HCT116 (cell line): ENCODE data around the gene NPHP3. TPM values are rescaled to one million over a fixed set of nuclear protein-coding genes. Genes with fewer than 3 reads are reported as not detected.

Experiments
- ATAC-seq: fragments of 200-7000 bp; cut with Tn5 transposase; 2 replicates; pipeline ENCODE4 v1.9.1; 2020; ENCODE audit warnings: mild to moderate bottlenecking, moderate library complexity
- BruUV-seq: library from RNA; stranded (reverse); fragments of 400-500 nt; replicated peaks from 2 replicates; lab custom pipeline; 2021; lab: Mats Ljungman, UMichigan
- CTCF ChIA-PET: fragments of 300-600 bp; sonication (Branson Sonifier 250); formaldehyde crosslinking; loops from one replicate; lab custom pipeline; 2021; ENCODE audit warnings: antibody characterized with exemption; lab: Charles Lee
- POLR2A ChIA-PET: fragments of 300-600, 350-600 bp; sonication (Branson Sonifier 250); formaldehyde crosslinking; loops from one replicate; lab custom pipeline; 2021; ENCODE audit warnings: antibody characterized with exemption; lab: Charles Lee
- RAD21 ChIA-PET, 2 experiments: fragments of 300-600 bp; sonication (Branson Sonifier 250); formaldehyde crosslinking; loops; one replicate each; lab custom pipeline; 2023; ENCODE audit warnings: low total read pairs in 2 of 2; ENCODE audit not compliant: uncharacterized antibody in 2 of 2, unreplicated experiment in 2 of 2, low non-redundant PET in 1 of 2; lab: Charles Lee
- DNase-seq: peaks from one replicate; pipeline ENCODE4 v3.0.0-alpha.2; 2010; ENCODE audit warnings: low read depth, low spot score
- H2AFZ ChIP-seq: fragments of 200-600 bp; shearing (Covaris generic), sonication (generic); 2 replicates; pipeline ENCODE4 v1.6.1; 2017; ENCODE audit warnings: low read depth, mixed run types, mixed read lengths, antibody characterized with exemption, low read length; ENCODE audit not compliant: poor library complexity, severe bottlenecking
- H3K27ac ChIP-seq: 2 replicates; pipeline ENCODE4 v1.5.1; 2012; ENCODE audit warnings: low read depth, low read length
- H3K27me3 ChIP-seq: fragments of 200-600 bp; sonication (generic); 2 replicates; pipeline ENCODE4 v1.6.1; 2016; ENCODE audit warnings: mixed run types, low read length, mixed read lengths; ENCODE audit not compliant: insufficient read depth
- H3K36me3 ChIP-seq, 2 experiments: fragments of 200-500 bp in 1 of 2; fragments of 200-600 bp in 1 of 2; sonication (Bioruptor generic) in 1 of 2; sonication (generic) in 1 of 2; 2 replicates each; pipeline versions ENCODE4 v1.5.1 to v1.6.1; 2014 to 2016; ENCODE audit warnings: low read length in 2 of 2, inconsistent platforms in 1 of 2, mixed read lengths in 1 of 2, mixed run types in 1 of 2; ENCODE audit not compliant: insufficient read depth in 2 of 2, control insufficient read depth in 1 of 2
- H3K4me1 ChIP-seq, 2 experiments: fragments of 200-600 bp in 1 of 2; sonication (generic) in 1 of 2; 2 replicates each; pipeline versions ENCODE4 v1.5.1 to v1.6.1; 2012 to 2017; ENCODE audit warnings: low read length in 2 of 2, inconsistent platforms in 1 of 2, mild to moderate bottlenecking in 1 of 2, mixed read lengths in 1 of 2, mixed run types in 1 of 2, moderate library complexity in 1 of 2; ENCODE audit not compliant: insufficient read depth in 2 of 2, control insufficient read depth in 1 of 2
- H3K4me2 ChIP-seq: fragments of 200-600 bp; sonication (generic); 2 replicates; pipeline ENCODE4 v1.6.1; 2017; ENCODE audit warnings: mixed run types, low read length, mixed read lengths
- H3K4me3 ChIP-seq, 2 experiments: fragments of 200-600 bp in 1 of 2; sonication (generic) in 1 of 2; replicated peaks in 1 of 2; 2 replicates each; pipeline ENCODE4 v1.5.1; 2011 to 2016; ENCODE audit warnings: low read length in 2 of 2, control low read depth in 1 of 2, low read depth in 1 of 2, mild to moderate bottlenecking in 1 of 2, mixed read lengths in 1 of 2, mixed run types in 1 of 2
- H3K79me2 ChIP-seq: fragments of 200-600 bp; sonication (generic); 2 replicates; pipeline ENCODE4 v1.6.1; 2017; ENCODE audit warnings: mild to moderate bottlenecking, mixed run types, low read length, moderate library complexity, mixed read lengths; ENCODE audit not compliant: insufficient read depth
- H3K9ac ChIP-seq: fragments of 200-600 bp; sonication (generic); 2 replicates; pipeline ENCODE4 v1.6.1; 2016; ENCODE audit warnings: low read length, mixed read lengths
- H3K9me2 ChIP-seq: fragments of 200-600 bp; sonication (generic), shearing (Covaris generic); 2 replicates; pipeline ENCODE4 v1.6.1; 2017; ENCODE audit warnings: mixed run types, mild to moderate bottlenecking, moderate library complexity; ENCODE audit not compliant: insufficient read depth
- H3K9me3 ChIP-seq, 2 experiments: fragments of 200-500 bp in 1 of 2; fragments of 200-600 bp in 1 of 2; sonication (Bioruptor generic) in 1 of 2; sonication (generic) in 1 of 2; 2 replicates each; pipeline ENCODE4 v1.6.1; 2014 to 2017; ENCODE audit warnings: low read length in 2 of 2, mixed read lengths in 2 of 2, inconsistent platforms in 1 of 2, low read depth in 1 of 2, mild to moderate bottlenecking in 1 of 2, mixed run types in 1 of 2, moderate library complexity in 1 of 2; ENCODE audit not compliant: control insufficient read depth in 1 of 2, insufficient read depth in 1 of 2
- H4K20me1 ChIP-seq: fragments of 200-600 bp; sonication (generic), shearing (Covaris generic); 2 replicates; pipeline ENCODE4 v1.6.1; 2017; ENCODE audit warnings: mixed run types, mild to moderate bottlenecking, moderate library complexity; ENCODE audit not compliant: insufficient read depth
- RAD21 ChIP-seq: IDR thresholded peaks from 2 replicates; pipeline ENCODE4 v1.6.1; 2012; ENCODE audit warnings: low read depth, mild to moderate bottlenecking
- SIN3A ChIP-seq: IDR thresholded peaks from 2 replicates; pipeline ENCODE4 v1.6.1; 2012; ENCODE audit warnings: low read depth
- TCF7L2 ChIP-seq: IDR thresholded peaks from 2 replicates; pipeline ENCODE4 v1.7.0; 2011; ENCODE audit warnings: borderline replicate concordance, inconsistent platforms; ENCODE audit not compliant: insufficient read depth, insufficient read length; ENCODE audit errors: extremely low read depth
- ZFX ChIP-seq: fragments of 450-650 bp; IDR thresholded peaks from 2 replicates; pipeline ENCODE4 v1.6.1; 2017
- intact Hi-C: fragments of 100-400 bp; cut with micrococcal nuclease; formaldehyde crosslinking; loops from 2 replicates; pipeline ENCODE4 v1.10.0; 2022
- total RNA-seq: library from RNA; stranded (reverse); gene quantifications from one replicate; pipeline ENCODE4 v1.2.1, GENCODE V29; 2021; ENCODE audit not compliant: unreplicated experiment
- TF ChIP-seq, protein P1 (sequence below): IDR thresholded peaks from 2 replicates; pipeline ENCODE4 v1.6.1; 2012
- TF ChIP-seq, protein P2 (sequence below): IDR thresholded peaks from 2 replicates; pipeline ENCODE4 v1.6.1; 2012
- TF ChIP-seq, protein P3 (sequence below): IDR thresholded peaks from 2 replicates; pipeline ENCODE4 v1.6.1; 2011; ENCODE audit warnings: mild to moderate bottlenecking, low read length, moderate library complexity; ENCODE audit not compliant: insufficient replicate concordance; ENCODE audit errors: extremely low read depth
- TF ChIP-seq, protein P4 (sequence below), 3 experiments: fragments of 200-600 bp in 1 of 3; sonication (generic) in 1 of 3; IDR thresholded peaks in 2 of 3; conservative IDR thresholded peaks in 1 of 3; 2 replicates each; pipeline ENCODE4 v1.5.1; 2012 to 2017; ENCODE audit warnings: low read depth in 2 of 3, low read length in 2 of 3, antibody characterized with exemption in 1 of 3, borderline replicate concordance in 1 of 3, control low read depth in 1 of 3, mild to moderate bottlenecking in 1 of 3, mixed read lengths in 1 of 3, mixed run types in 1 of 3, moderate library complexity in 1 of 3; ENCODE audit not compliant: insufficient read depth in 1 of 3

NPHP3 gene
- total RNA-seq, 1 experiment from 2014 or later = 15.5 TPM

DNA sequence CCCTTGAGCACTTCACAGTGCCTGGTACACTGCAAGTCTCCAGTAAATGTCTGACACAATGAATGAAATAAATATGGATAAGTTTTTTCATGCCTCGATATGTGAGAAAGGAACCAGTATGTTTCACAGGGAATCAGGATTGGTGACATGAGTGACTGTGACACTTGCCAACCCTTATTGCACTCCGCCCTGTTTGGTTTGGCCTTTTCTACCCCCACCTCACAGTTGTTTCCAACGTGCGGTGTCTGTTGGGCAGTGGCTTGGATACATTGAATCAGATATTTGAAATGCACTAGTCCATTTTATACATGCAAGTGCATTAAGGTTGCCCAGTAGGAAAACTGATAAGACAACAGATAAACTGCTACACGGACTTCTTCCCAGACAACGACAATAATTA, 2.0 kb downstream of the NPHP3 start:
- CTCF ChIA-PET = no interaction called here
- Histone ChIP-seq H3K79me2 (peaks cover 6% of the 10 kb centered on the region), H4K20me1 (no peaks in the 10 kb centered on the region), H3K4me2 (no peak overlapping the region), H3K9me2 (no peaks in the 10 kb centered on the region), H3K4me3 (no peak overlapping the region), H2AFZ (no peak overlapping the region), H3K36me3 (0 out of 4 replicates have a peak, but pooled peaks cover 5% of the 10 kb centered on the region in 2 experiments), H3K4me1 (peaks cover 7 to 14% of the 10 kb centered on the region in 2 experiments; a peak in 3 of 4 replicates), H3K27ac (no peak overlapping the region), H3K27me3 (no peaks in the 10 kb centered on the region), H3K9ac (no peak overlapping the region), H3K9me3 (no peaks in the 10 kb centered on the region)
- BruUV-seq = no TSS peak
- intact Hi-C loops = loop anchor here (5.0 to 10.0 kb wide), 2 partner anchors 852 to 1495 kb away; partner anchors contain the start of gene CDV3
- ATAC-seq (no peak), DNase-seq (no peak)
- no peak for TF ChIP-seq TCF7L2
- RAD21 ChIA-PET = no interaction called here
- POLR2A ChIA-PET = no interaction called here

DNA sequence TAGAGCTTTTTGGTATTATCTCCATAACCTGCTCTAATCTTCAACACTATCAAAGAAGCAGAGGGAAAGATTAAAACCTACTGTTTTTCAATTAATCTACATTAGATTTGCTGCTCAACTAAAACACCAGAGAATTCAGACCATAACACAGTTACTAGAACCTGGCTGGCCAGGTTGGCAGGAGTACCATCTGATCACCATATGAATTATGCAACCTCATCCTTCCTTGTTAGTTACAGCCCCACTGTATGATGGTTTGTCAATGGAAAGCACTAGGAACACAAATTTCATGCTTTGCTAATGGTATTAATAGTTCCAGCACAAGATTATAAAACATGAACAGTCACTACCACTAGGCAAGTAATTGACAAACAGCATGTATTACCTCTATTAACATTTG, 5.8 kb downstream of the NPHP3 start:
- DNase-seq = no peak

More for the DNA sequence above, 5.8 kb downstream of the NPHP3 start:
- ATAC-seq = no peak
- H3K9me3 ChIP-seq = no peaks in the 10 kb centered on the region
- no peak overlapping the region for H3K9ac ChIP-seq
- H3K27me3 ChIP-seq = no peaks in the 10 kb centered on the region
- H3K9me2 ChIP-seq = no peaks in the 10 kb centered on the region
- H3K4me1 ChIP-seq = peaks cover 2 to 4% of the 10 kb centered on the region in 2 experiments; a peak in 3 of 4 replicates
- no peak overlapping the region for H3K4me3 ChIP-seq
- H3K4me2 ChIP-seq = no peak overlapping the region
- H3K27ac ChIP-seq = no peak overlapping the region
- intact Hi-C loops = no loop called here
- H3K79me2 ChIP-seq = peaks cover 4% of the 10 kb centered on the region
- BruUV-seq = no TSS peak
- H2AFZ ChIP-seq = no peak overlapping the region
- RAD21 ChIA-PET = no interaction called here
- no peaks in the 10 kb centered on the region for H4K20me1 ChIP-seq
- POLR2A ChIA-PET = no interaction called here
- CTCF ChIA-PET = interaction anchor here (0.9 kb wide), 1 partner anchor 10 kb away, joined by 4 read pairs; no protein-coding TSS in a partner anchor
- H3K36me3 ChIP-seq = peaks cover 5% of the 10 kb centered on the region in 2 experiments; a peak in 1 of 4 replicates
- TF ChIP-seq, protein P1, sequence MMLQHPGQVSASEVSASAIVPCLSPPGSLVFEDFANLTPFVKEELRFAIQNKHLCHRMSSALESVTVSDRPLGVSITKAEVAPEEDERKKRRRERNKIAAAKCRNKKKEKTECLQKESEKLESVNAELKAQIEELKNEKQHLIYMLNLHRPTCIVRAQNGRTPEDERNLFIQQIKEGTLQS = no peak
- no peak for TF ChIP-seq SIN3A
- TF ChIP-seq, protein P2, sequence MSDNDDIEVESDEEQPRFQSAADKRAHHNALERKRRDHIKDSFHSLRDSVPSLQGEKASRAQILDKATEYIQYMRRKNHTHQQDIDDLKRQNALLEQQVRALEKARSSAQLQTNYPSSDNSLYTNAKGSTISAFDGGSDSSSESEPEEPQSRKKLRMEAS = no peak
- TF ChIP-seq, protein P3, sequence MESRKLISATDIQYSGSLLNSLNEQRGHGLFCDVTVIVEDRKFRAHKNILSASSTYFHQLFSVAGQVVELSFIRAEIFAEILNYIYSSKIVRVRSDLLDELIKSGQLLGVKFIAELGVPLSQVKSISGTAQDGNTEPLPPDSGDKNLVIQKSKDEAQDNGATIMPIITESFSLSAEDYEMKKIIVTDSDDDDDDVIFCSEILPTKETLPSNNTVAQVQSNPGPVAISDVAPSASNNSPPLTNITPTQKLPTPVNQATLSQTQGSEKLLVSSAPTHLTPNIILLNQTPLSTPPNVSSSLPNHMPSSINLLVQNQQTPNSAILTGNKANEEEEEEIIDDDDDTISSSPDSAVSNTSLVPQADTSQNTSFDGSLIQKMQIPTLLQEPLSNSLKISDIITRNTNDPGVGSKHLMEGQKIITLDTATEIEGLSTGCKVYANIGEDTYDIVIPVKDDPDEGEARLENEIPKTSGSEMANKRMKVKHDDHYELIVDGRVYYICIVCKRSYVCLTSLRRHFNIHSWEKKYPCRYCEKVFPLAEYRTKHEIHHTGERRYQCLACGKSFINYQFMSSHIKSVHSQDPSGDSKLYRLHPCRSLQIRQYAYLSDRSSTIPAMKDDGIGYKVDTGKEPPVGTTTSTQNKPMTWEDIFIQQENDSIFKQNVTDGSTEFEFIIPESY = no peak
- no peak for TF ChIP-seq ZFX
- no peak for TF ChIP-seq RAD21
- TF ChIP-seq, protein P4, sequence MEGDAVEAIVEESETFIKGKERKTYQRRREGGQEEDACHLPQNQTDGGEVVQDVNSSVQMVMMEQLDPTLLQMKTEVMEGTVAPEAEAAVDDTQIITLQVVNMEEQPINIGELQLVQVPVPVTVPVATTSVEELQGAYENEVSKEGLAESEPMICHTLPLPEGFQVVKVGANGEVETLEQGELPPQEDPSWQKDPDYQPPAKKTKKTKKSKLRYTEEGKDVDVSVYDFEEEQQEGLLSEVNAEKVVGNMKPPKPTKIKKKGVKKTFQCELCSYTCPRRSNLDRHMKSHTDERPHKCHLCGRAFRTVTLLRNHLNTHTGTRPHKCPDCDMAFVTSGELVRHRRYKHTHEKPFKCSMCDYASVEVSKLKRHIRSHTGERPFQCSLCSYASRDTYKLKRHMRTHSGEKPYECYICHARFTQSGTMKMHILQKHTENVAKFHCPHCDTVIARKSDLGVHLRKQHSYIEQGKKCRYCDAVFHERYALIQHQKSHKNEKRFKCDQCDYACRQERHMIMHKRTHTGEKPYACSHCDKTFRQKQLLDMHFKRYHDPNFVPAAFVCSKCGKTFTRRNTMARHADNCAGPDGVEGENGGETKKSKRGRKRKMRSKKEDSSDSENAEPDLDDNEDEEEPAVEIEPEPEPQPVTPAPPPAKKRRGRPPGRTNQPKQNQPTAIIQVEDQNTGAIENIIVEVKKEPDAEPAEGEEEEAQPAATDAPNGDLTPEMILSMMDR (IDR thresholded peaks at IDR 0.05 in 2 of 3, conservative IDR thresholded peaks at IDR 0.05 in 1 of 3; ENCODE audit: borderline replicate concordance in 1 of 3, insufficient read depth in 1 of 3, low read depth in 2 of 3, low read length in 2 of 3) = no peak
- TF ChIP-seq, all 23 proteins: peak for 0
